ENCODE data around the gene P2RY4.
"Not testable (repeated sequence)": the region's sequence is repeated elsewhere in the genome, so short reads cannot be mapped to it uniquely, and the experiment has no call there.

P2RY4 gene

DNA sequence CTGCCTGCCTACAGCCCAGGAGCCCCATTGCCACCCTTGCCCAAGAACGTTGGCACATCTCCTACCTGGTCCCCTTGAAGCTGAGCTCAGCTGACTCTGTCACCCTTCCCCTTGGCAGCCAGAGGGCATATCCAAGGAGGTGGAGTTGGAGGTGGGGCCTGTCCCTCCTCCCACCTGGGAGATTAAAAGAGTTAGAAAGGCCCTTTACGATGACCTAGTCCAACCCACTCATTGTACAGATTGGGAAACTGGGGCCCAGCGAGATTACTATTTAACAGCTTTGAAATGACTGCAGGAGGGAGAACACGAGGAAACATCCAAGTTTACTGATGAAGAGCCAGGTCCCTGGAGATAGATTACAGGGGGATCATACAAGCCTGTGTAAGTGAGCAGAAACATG, at the start of gene P2RY4:
P2RY4 (minus strand) TSS at position 101 of the 400 bp plus-strand sequence. CDS start 580 bp downstream, outside the sequence.
- no peak for DNase-seq

DNA sequence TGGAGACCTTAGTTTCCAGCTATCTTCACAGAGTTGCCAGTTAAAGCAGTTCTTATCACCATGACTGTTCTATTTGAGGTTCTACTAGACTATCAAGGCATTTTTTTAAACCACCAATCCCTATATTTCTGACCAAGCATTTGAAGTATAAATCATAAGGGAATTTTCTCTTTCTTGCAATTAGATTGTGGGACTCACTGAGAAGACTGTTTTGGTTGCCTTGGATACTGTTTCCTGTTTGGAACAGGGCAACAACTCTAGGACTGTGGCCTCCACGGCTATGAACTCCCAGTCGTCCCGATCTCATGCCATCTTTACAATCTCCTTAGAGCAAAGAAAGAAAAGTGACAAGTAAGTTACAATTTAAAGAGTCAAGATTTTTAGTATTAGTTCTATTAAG, 41.7 kb upstream of the P2RY4 start:
- DNase-seq = no peak

DNA sequence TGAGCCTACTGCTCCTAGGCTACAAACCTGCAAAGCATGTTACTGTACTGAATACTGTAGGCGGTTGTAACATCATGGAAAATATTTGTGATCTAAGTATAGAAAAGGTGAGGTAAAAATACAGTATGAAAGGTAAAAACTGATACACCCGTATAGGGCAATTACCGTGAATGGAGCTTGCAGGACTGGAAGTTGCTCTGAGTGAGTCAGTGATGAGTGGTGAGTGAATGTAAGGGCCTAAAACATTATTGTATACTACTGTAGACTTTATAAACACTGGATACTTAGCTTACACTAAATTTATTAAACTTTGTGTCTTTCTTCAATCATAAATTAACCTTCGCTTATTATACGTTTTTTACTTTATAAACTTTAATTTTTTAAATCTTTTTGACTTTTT, 33.6 kb upstream of the P2RY4 start:
- DNase-seq = no peak

DNA sequence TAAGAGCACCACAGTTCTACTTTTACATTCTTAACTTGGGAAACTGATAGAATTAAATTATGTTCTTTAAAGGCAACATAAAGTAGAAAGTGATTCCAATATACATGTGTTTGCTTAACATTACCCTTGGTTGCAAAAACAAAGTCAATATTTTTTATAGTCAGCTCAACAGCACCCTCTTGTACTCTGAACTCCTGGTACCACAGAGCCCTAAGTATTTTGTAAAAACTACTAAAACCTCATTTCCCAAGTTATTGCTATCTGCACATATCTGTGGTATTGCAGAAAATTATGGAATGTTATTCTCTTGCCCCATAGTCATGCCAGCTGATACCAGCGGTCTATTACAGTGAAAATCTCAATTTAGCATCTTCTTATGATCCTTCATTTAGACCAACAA, 32.8 kb upstream of the P2RY4 start:
- no peak for DNase-seq

DNA sequence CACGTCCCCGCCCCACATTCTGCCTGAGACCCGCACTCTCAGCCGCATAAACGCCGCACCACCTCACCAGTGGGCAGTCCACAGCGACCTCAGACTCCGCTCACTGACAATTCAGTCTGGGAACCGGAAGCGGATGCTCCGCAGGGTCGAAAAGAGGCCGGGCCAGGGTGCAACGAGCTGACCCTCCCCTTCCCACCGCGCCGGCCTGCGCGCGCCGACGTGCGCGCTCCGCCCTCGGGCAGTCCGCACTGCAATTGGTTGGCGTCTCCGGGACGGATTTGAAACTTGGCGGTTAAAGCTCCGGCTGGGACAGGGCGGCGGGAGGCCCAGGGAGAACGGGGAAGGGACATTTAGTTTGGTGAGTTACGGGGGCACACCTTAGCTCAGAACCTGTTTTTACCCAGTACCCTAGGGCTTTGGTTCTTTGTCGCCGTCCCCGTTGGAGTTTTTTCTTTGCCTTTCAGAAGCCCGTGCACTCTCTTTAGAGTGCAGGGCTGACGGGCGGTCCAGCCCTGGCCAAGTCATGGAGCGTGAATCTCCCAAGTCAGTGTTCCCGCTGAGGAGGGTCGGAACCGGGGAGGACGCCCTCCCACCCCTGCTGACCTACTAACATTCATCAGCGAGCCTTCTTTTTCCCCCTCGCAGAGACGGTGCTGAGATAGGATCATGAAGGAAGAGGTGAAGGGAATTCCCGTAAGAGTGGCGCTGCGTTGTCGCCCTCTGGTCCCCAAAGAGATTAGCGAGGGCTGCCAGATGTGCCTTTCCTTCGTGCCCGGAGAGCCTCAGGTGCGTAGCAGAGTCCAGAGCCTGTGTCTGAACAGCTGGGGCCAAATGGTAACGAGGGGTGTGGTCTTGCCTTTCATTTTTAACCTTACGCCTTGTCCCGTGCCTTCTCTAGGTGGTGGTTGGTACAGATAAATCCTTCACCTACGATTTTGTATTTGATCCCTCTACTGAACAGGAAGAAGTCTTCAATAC, 30.1 kb upstream of the P2RY4 start, which contains the start of the genes KIF4A and PDZD11:
KIF4A (plus strand) TSS at position 312 of the 978 bp plus-strand sequence; CDS start at position 667, 355 bp downstream.
PDZD11 (minus strand) TSS at position 135 of the 978 bp plus-strand sequence. CDS start 586 bp downstream, outside the sequence.
- DNase-seq = peak; percentile 65

DNA sequence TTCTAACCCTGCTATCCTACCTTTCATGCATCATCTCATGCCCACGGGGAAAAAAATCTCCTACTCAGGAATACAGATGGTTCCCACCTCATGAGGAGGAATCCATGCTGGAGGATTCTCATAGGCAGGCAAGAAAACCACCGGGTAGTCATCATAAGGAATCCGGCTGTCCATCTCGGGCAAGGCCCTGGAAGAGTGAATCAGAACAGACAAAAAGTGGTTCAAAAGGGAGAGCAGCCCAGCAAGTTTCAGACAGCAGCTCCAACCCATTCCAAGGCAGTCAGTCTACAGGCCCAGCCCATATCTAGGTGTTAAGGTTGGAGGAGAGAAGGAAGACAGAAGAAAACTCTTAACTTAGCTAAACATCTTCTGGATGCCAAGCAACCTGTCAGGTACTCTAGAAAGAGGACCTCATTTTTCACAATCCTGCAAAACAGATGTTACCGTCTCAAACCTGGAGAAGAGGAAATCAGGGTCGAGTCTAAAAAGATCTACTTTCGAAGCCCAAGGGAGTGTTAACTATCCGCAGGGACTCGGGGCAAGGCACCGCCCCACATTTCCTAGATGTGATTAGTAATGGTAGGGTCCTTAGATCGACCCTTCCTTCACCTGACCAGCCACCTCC, 29.3 kb upstream of the P2RY4 start:
- no peak for DNase-seq

DNA sequence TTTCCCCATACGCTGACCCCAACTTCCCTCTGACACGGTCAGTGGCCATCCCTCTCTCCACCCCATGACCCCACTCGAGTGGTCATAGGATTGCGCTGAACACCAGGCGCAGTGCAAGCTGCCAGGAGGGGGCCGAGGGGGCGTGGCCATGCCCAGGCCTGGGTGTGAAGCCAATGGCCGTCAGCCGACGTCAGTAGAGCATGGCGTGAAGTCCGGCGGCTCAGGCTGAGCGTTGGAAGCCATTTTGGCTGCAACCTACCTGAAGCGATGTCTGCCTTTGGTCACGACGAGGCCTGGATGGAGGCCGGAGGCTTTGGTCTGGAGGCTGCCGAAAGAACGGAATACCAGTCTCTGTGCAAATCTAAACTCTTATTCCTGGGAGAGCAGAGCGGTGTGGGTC, 21.9 kb upstream of the P2RY4 start, which contains the start of gene RAB41:
RAB41 (plus strand) TSS at position 222 of the 400 bp plus-strand sequence; CDS start at position 268, 46 bp downstream.
- DNase-seq = no peak

DNA sequence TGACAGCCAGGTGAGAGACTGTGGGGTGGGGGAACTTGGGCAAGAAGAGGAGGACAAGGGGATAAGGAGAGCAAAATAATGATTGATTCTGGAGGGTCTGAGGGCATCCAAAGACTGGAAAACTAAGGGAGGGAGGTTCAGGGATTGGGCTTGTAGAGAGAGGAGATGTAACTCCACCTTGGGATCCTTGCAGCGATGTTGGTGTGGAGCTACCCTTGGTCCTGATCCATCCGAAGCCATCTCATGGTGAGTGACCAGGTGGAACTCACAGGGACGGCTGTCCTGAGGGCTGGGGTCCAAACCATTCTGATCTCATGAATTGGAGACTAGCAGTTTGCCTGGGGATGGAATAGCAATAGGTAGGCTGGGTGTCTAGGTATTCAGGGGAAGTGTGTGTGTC, 20.6 kb upstream of the P2RY4 start:
- no peak for DNase-seq

DNA sequence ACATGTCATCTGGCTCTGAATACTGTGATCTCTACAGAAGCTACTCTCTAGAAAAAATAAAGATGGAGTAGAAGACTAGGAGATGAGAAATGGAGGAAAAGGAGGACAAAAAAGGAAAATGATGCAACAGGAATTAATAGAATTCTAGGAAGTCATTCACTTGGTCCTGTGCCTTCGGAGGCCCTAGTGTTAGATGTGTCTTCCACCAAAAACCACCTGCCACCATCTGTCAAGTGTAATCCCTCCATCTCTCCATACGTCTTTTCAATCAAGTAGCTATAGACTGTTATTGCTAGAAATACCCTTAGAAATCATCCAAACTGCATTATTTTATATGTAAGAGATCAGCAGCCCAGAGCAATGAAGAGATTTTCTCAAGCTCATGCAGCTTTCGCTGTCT, 19.1 kb upstream of the P2RY4 start:
- DNase-seq = no peak

DNA sequence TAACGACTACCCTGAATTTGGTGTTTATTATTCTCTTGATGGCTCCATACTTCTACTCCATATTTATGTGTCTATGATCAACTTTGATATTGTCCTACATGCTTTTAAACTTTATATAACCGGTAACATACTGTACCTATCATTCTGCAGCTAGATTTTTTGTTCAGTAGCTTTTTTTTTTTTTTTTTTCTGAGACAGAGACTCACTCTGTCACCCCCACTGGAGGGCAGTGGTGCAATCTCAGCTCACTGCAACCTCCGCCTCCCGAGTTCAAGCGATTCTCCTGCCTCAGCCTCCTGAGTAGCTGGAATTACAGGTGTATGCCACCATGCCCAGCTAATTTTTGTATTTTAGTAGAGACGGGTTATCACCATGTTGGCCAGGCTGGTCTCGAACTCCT, 14.0 kb upstream of the P2RY4 start:
- not testable (repeated sequence) for DNase-seq

DNA sequence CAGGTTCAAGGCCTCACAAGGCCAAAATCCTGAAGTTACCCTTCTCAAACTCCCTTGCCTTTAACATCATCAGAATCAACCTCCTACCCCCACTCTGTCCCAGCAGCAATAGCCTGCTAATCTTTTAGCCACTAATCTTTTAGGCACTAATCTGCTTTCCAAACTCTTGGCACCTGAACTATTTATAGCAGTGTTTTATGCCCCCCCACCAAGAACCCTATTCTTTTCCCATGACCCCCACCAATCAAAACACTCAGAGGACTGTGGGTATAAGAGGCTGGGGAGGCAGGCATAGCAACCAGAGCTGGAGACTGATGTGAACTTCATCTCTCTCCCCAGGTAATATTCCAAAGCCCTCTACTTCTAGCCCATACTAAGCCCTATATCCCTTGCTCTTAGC, 8.0 kb upstream of the P2RY4 start, which contains the start of gene ARR3:
ARR3 (plus strand) TSS at position 301 of the 400 bp plus-strand sequence. CDS start 1,052 bp downstream, outside the sequence.
- DNase-seq = no peak

DNA sequence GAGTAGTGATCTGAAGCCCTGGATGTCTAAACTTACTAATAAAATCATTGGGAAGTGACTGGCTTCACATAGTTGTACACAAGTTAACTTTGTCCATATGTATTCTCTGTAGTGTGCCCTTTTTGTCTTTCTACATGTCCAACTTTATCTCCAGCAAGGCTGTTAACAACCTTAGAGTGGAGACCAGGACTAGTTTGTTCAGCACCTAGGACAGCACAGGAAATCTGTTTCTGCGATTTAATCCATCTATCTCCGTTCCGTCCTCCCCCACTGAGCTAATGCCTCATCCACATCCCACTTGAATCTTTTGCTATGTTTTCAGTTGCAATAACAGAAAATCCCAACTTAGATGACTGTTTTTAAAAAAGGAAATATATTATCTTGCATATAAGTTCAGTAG, 4.8 kb upstream of the P2RY4 start:
- no peak for DNase-seq

DNA sequence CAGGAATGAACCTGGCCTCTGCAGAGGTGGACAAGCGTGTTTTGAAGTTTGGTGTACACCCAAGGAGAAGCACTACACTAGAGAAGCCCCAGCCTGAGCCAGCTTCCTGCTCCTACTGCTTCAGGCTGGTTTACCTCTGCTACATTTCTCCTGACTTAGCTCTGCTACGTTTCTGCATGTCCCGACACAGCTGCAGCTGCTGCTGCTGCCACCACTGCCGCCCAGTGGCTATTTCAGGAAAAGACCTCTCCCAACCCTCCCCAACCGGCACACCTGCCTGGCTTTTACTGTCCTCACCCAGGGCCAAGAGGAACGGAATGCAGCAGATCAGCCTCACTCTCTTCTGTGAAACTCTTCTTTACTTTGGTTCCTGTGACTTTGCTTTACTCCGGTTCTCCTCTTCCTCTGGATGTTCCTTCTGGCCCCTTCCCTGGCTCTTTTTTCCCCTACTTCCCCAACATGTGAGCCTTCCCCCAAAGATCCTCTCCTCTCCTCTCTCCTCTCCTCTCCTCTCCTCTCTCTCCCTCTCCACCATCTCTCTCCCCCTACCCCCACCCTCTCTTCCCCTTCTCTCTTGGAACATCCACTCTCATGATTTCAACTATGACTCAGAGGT, 3.1 kb upstream of the P2RY4 start:
- peak; percentile 21 for DNase-seq

DNA sequence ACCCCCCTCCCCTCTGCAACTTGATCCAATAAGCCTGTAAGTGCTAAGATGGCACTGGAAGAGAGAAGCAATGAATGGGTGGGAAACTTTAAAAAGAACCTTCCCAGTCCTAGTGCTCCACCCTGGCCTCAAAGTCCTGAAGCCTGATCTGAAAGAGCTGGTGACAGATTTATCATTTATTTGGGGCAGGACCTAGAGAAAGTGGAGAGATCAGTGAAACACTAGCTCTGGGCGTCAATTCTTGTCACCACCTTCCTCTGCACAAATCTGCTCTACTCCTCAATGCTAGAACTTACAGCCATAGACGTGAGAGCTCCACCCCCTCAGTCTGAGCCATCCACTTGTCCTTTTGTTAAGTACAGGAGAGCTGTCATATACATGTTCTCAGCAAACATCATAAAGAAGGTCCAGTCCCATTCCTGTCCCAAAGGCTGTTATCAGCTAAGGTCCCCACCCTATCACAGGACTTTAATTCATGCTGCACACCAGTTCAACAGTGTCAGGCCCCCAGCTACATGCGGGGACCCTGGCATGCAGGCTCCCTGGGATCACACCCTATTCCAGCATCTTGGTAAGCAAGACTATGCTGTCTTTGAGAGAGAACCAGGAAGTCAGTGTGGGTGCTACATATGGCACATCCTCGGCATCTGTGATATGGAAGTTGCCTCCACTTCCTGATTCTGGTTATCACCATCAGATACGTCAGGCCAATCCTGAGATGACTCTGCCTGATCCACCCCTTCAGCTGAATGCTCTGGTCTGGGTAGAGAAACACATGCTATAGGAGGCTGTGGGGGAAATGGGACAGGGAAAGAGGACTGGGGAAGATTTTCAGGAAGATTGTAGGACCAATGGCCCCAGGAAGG, 2.3 kb downstream of the P2RY4 start:
- no peak for DNase-seq

DNA sequence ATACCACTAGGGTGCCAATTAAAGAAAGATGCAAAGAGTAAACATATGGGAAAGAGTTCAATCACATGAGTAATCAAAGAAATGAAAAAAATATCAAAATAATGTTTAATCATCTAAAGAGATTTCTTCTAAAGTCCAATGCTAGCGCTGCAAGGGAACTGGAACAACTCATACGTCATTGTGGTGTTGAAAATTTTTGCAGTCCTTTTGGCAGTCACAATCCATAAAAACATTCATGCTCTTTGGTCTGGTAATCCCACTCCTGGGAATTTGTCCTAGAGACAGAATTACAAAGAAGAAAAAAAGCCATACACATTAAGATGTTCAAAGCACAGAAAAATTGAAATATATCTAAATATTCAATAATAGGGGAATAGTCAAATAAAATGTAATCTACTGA, 4.6 kb downstream of the P2RY4 start:
- DNase-seq = no peak

DNA sequence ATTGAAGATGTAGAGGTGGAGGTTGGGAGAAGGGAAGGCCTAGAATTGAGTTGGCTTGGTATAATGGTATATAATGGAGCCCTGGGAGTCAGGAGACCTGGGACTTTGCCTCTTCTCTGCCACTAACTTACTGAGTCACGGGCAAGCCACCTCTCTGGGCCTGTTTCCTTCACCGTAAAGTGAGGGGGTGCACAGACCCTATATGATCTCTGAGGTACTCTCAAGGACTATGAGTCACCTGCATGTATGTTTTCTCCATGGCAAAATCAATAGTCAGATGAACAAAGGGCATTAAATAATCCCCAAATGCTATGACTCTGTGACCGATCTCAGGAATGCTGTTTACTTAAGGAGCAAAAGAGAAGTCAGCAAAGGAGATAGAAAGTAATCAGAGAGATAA, 5.1 kb downstream of the P2RY4 start:
- DNase-seq = no peak

DNA sequence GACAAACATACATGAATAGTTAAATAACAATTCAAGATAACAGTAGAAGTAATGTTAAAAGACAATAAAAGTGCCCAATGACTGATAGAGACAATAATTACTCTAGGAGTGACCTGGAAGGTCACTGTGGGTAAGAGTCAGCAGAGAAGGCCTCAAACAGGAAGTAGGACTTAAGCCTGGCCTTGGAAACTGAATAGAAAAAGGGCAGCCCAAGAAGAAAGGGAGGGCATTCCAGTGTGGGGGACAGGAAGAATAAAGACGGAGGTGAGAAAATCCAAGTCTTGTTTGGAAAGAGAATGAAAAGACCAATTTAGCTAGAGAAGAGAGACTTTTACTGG, 6.0 kb downstream of the P2RY4 start:
- no peak for DNase-seq

DNA sequence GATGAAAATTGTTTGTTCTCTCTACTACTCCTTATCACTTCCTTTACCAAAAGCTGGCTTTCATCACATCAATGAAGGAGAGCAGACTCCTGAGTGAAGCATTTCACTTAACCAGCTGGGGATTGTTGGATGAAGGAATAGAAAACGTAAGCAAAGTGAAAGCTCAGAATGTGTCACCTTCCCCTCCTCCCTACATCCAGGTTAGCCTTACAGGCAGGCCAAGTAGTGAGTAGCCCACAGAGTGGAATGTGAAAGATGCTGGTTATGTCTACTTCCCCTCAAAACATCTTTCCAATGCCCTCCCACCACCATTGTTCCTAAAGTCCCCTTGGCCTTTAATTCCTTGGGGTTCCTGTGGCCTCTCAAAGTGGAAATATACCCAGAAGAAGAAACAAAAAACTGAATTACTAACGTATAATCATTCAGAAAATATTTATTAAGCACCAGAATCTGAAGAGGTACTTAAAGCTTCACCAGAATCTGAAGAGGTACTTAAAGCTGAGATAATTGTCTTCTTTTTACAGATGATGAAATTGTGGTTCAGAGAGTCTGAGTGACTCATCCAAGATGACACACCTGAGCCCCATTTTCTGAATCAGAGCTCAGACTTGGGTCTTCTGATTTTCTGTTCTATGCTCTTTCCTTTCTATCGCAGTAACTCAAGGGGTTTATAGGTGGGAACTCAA, 6.5 kb downstream of the P2RY4 start:
- DNase-seq = no peak

DNA sequence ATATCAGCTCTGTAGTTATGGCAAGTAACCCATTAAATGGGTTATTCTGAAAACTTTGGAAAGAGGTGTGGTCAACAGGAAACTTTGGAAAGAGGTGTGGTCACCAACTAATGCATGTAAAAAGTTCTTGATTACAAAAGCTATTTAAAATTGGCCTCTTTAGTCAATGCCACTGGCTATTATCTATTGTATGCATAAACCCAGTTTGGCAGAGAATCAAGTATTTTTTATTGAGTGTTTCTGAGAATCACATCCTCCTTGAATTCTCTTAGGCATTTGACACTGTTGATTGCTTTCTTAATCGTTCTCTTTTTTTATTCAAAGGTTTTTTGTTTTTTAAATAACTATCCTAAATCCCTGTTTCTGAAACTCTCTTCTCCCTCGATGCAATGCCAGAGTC, 7.5 kb downstream of the P2RY4 start:
- DNase-seq = no peak

DNA sequence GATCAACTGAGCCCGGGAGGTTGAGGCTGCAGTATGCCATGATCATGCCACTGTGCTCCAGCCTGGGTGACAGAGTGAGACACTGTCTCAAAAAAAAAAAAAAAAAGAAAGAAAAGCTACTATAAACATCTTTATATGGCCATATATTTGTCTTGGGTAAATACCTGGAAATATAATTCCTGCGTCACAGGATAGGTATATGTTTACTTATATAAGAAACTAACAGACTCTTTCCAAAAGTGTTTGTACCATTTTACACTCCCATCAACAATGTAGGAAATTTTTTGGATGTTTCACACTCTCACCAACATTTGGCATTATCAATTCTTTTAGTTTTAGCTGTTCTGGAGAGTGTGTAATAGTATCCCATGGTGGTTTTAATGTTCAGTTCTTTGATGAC, 12.8 kb downstream of the P2RY4 start:
- no peak for DNase-seq

DNA sequence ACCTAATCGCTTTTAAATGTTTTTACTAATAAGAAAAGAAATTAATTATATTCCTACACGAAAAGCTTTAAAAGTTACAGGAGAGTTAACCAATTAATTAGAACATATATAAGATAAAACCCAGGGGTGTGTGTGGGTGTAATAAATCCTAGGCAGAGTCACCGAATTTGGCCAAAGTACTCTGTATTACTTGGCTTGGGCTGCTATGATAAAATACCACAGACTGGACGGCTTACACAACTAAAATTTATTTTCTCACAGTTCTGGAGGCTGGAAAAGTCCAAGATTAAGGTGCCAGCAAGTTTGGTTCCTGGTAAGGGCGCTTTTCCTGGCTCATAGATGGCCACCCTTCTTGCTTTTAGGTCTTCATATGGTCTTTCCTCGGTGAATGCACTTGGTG, 15.1 kb downstream of the P2RY4 start:
- DNase-seq = no peak

DNA sequence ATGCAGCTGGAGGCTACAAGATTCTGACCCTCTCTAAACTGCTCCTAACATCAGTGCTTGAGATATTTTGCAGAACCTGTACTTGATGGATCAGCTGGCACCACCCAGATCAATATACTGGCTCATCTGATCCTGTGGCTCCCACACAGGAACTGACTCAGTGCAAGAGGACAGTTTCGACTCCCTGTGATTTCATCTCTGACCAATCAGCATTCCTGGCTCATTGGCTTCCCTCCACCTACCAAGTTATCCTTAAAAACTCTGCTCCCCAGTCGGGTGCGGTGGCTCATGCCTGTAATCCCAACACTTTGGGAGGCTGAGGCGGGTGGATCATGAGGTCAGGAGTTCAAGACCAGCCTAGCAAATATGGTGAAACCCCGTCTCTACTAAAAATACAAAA, 16.4 kb downstream of the P2RY4 start:
- DNase-seq = not testable (repeated sequence)
